ENCODE data around the gene LZTS3.
A peak's percentile ranks its signal among the peaks of the same experiment; 100 is the strongest.

LZTS3 gene

GRCh38 chr20:3172933-3173609, at the start of gene LZTS3 (continued):
- TF ChIP-seq, protein P1, sequence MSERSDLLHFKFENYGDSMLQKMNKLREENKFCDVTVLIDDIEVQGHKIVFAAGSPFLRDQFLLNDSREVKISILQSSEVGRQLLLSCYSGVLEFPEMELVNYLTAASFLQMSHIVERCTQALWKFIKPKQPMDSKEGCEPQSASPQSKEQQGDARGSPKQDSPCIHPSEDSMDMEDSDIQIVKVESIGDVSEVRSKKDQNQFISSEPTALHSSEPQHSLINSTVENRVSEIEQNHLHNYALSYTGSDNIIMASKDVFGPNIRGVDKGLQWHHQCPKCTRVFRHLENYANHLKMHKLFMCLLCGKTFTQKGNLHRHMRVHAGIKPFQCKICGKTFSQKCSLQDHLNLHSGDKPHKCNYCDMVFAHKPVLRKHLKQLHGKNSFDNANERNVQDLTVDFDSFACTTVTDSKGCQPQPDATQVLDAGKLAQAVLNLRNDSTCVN (tag by site-specific recombination; optimal IDR thresholded peaks at IDR 0.05) = peak; percentile 85
- TF ChIP-seq ZNF426 (tag by site-specific recombination; IDR thresholded peaks at IDR 0.05) (no peak), TCF7L2 (IDR thresholded peaks at IDR 0.05; ENCODE audit: borderline replicate concordance, low read depth, low read length) (no peak), TSHZ1 (tag by site-specific recombination; IDR thresholded peaks at IDR 0.05; ENCODE audit: borderline replicate concordance) (peak; percentile 84), ZFP41 (tag by site-specific recombination; IDR thresholded peaks at IDR 0.05; ENCODE audit: borderline replicate concordance) (no peak), HOXA7 (CRISPR knock-in tag; IDR thresholded peaks at IDR 0.05; ENCODE audit: borderline replicate concordance) (no peak), ZNF544 (tag by site-specific recombination; IDR thresholded peaks at IDR 0.05) (no peak), OSR2 (tag by site-specific recombination; IDR thresholded peaks at IDR 0.05) (no peak), ZNF19 (tag by site-specific recombination; IDR thresholded peaks at IDR 0.05; ENCODE audit: low read depth) (no peak), ZNF549 (tag by site-specific recombination; IDR thresholded peaks at IDR 0.05) (no peak), ZFHX2 (tag by site-specific recombination; conservative IDR thresholded peaks at IDR 0.05) (peak; percentile 83), ZNF24 (tag by site-specific recombination; IDR thresholded peaks at IDR 0.05) (peak; percentile 88), EGR2 (tag by site-specific recombination; IDR thresholded peaks at IDR 0.05; ENCODE audit: low read depth) (peak; percentile 66), FEZF1 (tag by site-specific recombination; IDR thresholded peaks at IDR 0.05) (no peak), ZNF626 (tag by site-specific recombination; IDR thresholded peaks at IDR 0.05) (no peak), HOXD13 (CRISPR knock-in tag; IDR thresholded peaks at IDR 0.05; ENCODE audit: borderline replicate concordance) (no peak), KLF1 (tag by site-specific recombination; IDR thresholded peaks at IDR 0.05) (peak; percentile 95), ZNF561 (tag by site-specific recombination; IDR thresholded peaks at IDR 0.05; ENCODE audit: borderline replicate concordance) (peak; percentile 83; the same call in 1 of the 2 replicates), ZBTB17 (tag by site-specific recombination; IDR thresholded peaks at IDR 0.05) (no peak; the same call in 1 of the 2 replicates), ZNF140 (tag by site-specific recombination; IDR thresholded peaks at IDR 0.05) (no peak), ZNF202 (tag by site-specific recombination; IDR thresholded peaks at IDR 0.05; ENCODE audit: borderline replicate concordance) (no peak), ZNF449 (tag by site-specific recombination; IDR thresholded peaks at IDR 0.05) (peak; percentile 79), ZNF501 (tag by site-specific recombination; IDR thresholded peaks at IDR 0.05) (peak; percentile 41; the same call in 1 of the 2 replicates), ZBTB21 (tag by site-specific recombination; IDR thresholded peaks at IDR 0.05) (peak; percentile 94), ZNF121 (tag by site-specific recombination; IDR thresholded peaks at IDR 0.05) (peak; percentile 7; the same call in 1 of the 2 replicates), ZNF621 (tag by site-specific recombination; IDR thresholded peaks at IDR 0.05) (no peak)
- TF ChIP-seq, protein P2, sequence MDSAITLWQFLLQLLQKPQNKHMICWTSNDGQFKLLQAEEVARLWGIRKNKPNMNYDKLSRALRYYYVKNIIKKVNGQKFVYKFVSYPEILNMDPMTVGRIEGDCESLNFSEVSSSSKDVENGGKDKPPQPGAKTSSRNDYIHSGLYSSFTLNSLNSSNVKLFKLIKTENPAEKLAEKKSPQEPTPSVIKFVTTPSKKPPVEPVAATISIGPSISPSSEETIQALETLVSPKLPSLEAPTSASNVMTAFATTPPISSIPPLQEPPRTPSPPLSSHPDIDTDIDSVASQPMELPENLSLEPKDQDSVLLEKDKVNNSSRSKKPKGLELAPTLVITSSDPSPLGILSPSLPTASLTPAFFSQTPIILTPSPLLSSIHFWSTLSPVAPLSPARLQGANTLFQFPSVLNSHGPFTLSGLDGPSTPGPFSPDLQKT (IDR thresholded peaks at IDR 0.05; ENCODE audit: borderline replicate concordance, low read depth, low read length) = no peak
- TF ChIP-seq, protein P3, sequence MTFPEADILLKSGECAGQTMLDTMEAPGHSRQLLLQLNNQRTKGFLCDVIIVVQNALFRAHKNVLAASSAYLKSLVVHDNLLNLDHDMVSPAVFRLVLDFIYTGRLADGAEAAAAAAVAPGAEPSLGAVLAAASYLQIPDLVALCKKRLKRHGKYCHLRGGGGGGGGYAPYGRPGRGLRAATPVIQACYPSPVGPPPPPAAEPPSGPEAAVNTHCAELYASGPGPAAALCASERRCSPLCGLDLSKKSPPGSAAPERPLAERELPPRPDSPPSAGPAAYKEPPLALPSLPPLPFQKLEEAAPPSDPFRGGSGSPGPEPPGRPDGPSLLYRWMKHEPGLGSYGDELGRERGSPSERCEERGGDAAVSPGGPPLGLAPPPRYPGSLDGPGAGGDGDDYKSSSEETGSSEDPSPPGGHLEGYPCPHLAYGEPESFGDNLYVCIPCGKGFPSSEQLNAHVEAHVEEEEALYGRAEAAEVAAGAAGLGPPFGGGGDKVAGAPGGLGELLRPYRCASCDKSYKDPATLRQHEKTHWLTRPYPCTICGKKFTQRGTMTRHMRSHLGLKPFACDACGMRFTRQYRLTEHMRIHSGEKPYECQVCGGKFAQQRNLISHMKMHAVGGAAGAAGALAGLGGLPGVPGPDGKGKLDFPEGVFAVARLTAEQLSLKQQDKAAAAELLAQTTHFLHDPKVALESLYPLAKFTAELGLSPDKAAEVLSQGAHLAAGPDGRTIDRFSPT (tag by site-specific recombination; IDR thresholded peaks at IDR 0.05) = peak; percentile 95
- TF ChIP-seq, protein P4, sequence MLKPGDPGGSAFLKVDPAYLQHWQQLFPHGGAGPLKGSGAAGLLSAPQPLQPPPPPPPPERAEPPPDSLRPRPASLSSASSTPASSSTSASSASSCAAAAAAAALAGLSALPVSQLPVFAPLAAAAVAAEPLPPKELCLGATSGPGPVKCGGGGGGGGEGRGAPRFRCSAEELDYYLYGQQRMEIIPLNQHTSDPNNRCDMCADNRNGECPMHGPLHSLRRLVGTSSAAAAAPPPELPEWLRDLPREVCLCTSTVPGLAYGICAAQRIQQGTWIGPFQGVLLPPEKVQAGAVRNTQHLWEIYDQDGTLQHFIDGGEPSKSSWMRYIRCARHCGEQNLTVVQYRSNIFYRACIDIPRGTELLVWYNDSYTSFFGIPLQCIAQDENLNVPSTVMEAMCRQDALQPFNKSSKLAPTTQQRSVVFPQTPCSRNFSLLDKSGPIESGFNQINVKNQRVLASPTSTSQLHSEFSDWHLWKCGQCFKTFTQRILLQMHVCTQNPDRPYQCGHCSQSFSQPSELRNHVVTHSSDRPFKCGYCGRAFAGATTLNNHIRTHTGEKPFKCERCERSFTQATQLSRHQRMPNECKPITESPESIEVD (tag by site-specific recombination; IDR thresholded peaks at IDR 0.05) = no peak
